Measurements from ENCODE around the gene PALD1.

PALD1 gene

DNA sequence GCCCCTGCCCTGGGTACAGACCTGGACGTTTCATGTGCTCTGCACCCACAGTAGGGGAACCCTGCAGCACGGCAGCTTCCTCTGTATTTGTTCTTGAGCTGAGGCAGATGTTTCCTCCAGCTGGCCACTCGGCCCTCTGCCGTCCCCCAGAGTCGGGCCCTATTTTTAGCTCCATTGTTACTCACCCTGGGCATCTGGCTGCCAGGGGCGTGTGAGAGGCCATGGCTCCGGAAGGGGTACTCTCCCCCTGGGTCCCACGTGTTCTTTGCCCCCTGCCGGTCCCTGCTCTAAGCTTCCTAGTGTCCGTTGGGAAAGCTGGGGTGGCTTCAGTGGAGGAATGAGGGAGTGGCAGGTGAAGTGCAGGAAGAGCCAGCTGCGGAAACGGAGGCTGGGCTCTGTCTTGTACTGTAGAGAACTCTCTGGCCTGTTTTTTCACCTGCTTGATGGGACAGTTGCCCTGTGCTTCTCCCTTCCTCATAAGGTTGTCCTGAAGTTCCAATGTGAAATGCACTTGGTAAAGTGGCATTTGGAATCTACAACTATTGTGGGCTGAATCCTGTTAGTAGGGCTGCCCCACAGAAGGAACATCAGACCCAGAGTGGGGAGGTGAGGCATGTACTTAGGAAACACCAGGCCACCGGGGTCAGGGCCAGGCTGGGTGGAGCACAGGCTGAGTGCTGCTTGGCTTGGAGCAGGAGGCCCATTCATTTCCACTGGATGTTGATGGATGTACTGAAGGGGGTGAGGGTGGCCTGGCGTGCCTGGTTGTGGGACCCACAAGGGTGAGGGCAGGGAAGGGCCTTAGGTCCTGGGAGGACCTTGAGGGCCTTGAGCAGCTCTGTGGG is 30.6 kb downstream of the PALD1 start:
- no peak for DNase-seq

DNA sequence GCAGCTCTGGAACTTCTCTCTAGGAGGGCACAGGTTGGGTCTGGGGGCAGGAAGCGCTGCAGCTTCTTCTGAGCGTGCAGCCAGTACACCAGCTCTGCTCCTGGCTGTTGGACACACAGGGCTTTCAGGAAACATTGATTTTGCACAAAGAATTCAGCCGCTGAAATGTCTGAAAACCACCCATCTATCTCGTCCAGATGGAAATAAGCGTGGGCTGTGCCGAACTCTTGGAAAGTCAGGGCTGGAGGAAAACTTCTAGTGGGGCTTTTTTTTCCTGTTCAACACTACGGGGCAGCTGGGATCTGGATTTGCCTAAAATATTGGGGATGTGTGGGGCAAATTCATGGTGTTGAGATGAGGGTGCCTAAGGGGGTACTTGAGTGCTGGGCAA is 31.2 kb downstream of the PALD1 start:
- no peak for DNase-seq

GRCh38 chr10:70510453-70510852 is 31.9 kb downstream of the PALD1 start:
- no peak for DNase-seq

- no peak for DNase-seq
These were observed 32.3 kb downstream of the PALD1 start for GRCh38 chr10:70510904-70511303.

DNA sequence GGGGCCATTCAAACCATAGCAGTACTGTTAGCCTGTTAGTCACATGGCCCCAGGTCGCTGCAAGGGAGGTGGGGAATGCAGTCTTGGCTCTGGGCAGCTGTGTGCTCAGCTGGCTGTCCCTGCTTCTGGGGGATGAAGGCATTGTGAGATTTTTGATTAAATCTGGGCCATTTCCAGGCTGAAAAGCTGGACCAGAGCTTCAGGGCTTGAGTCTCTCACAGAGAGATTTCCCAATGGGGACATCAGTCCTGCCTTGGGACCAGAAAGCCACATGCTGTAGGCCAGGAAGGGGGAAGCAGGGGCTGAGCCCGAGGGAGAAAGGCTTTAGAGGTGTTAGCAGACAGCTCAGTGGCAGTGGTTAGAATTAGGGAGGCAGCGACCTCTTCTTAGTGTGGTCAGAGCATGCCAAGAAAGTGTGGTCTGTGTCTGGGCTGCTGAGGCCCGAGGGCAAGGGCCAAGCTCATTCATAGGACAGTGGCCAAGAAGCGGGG is 33.6 kb downstream of the PALD1 start:
- no peak for DNase-seq

DNA sequence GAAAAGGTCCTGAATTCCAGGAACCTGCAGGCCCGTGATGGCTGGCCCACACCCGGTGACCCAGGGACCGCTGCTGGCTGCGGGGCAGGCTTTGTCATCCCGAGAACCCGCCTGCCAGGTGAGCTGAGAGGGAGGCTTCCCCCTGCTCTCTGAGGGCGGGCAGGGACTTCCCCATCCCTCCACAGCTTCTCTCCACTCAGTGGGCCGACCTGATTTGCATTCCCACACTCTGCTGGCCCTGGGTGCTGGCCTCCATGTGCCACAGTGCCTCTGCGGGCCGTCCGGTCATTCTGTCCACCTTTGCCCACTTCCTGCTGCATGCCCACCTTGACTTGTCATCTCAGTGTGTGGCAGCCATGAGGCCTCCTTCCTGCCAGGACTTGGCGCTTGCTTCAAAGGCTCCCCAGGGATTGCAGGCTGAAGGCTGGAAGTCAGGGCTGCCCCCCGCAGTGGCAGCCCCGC is 35.3 kb downstream of the PALD1 start:
- DNase-seq: no peak

DNA sequence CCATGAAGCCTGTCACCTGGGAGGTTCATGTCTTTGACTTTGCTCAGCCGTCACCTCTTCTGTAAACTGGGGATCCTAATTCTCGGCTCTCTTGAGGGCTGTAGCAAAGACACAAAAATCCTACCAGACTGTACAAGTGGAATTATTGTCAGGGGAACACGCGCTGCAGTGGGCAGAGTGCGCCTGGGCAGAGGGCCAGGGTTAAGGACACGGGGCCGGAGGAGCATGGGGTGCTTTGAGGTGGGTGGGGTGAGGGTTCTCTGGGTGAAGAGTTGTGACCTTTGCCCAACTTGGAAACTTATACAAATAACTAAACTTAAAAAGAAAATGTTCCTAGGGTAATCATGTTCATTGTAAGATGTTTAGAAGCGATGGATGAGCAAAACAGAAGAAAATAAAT is 36.0 kb downstream of the PALD1 start:
- DNase-seq: no peak

GRCh38 chr10:70515035-70515667 is 36.6 kb downstream of the PALD1 start:
- DNase-seq: no peak

DNA sequence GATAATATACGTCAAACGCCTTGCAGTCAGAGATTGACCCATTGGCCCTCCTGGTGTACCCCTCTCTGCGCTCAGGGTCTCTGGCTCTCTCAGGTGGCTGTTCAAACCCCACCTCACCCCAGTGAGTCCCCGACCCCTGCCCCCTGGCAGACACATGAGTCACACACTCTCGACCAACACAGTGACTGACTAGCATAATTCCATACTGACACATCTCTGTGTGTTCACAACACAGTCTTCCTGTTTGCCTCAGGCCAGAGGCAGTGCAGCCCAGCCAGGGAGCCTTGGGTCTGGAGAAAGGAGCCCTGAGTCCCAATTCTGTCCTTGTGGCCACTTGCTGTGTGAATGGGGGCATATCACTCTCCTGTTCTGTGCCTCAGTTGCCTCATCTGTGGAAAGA is 40.1 kb downstream of the PALD1 start:
- no peak for DNase-seq

DNA sequence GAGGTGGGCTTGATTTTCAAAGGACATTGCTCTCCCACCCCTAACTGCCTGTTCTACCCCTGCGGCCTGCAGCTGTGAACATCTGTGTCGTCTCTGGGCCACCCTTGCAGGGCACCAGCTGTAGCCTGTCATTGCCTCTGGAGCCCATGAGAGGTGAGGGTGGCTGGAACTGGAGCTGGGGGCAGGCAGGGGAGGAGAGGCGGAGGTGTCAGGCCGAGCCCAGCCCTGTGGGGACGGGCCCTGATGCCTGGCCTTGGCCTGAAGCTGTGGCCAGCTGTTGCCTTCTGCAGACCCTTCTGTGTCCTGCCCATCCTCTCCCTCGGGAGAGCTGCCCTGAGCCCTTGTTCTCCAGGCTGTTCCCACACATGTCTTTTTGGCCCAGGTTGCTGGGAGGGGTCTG is 44.5 kb downstream of the PALD1 start:
- DNase-seq: no peak

GRCh38 chr10:70523549-70523948 is 45.0 kb downstream of the PALD1 start:
- no peak for DNase-seq

GRCh38 chr10:70528314-70528713 is 49.7 kb downstream of the PALD1 start:
- DNase-seq: no peak

GRCh38 chr10:70528741-70529362 is 50.3 kb downstream of the PALD1 start:
- no peak for DNase-seq

DNA sequence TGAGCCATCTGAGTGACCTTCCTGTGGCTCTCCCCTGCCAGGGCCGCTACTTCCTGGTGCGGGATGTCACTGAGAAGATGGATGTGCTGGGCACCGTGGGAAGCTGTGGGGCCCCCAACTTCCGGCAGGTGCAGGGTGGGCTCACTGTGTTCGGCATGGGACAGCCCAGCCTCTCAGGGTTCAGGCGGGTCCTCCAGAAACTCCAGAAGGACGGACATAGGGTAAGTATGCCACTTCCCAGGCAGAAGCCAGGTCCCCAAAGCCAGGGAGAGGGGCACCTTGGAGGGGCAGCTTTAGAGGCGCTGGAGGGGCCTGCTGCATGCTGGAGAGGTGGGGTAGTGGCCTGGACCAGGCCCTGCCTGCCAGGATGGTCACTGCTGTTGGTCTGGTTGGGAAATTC is 51.3 kb downstream of the PALD1 start:
- no peak for DNase-seq

DNA sequence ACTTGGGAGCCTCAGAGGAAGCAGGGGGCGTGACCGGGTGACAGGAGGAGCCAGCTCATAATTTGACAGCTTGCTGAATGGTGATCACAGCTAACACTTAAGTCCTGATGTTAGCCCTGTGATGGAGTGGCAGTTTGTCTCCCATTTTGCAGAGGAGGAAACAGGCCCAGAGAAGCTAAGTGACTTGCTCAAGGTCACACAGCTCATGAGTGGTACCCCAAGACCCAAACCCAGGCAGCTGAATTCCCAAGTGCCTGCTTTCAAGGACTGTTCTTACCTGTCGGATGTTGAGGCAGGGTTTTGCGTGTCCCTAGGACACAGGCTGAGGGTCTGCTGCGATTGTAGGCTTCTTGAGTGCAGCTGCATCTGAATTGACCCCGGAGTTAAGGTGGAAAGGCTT is 51.7 kb downstream of the PALD1 start:
- no peak for DNase-seq

- no peak for DNase-seq
These were observed 54.1 kb downstream of the PALD1 start for GRCh38 chr10:70532554-70533188.

- no peak for DNase-seq
These were observed 54.6 kb downstream of the PALD1 start for GRCh38 chr10:70533189-70533558.

- no peak for DNase-seq
These were observed 55.7 kb downstream of the PALD1 start for GRCh38 chr10:70534281-70534680.

GRCh38 chr10:70535001-70535400 is 56.4 kb downstream of the PALD1 start:
- DNase-seq: no peak

GRCh38 chr10:70535451-70535850 is 56.9 kb downstream of the PALD1 start:
- DNase-seq: no peak

DNA sequence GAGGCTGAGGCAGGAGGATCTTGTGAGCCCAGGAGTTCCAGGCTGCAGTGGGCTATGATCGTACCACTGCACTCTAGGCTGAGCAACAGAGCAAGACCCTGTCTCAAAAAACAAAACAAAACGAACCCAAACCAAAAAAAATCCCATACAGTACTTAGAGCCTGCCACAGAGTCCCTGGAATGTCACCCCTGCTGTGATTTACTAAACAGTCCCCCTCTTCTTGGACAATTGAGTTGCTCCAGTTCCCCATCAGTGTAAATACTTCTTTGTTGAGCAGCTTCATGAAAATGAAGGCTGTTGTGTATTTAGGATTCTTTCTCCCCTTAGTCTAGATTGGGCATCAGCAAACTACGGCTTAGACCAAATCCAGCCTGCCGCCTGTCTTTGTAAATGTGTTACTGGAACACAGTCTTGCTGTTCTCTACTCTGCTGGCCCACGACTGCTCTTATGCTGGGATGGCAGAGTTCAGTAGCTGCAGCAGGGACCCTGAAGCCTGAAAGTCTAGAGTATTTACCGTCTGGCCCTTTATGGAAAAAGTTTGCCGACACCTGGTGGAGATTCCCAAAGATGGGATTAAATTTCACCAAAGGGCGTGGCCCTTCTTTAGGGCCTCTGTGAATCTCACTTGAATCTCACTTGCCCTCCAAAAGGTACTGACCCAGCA is 57.8 kb downstream of the PALD1 start:
- no peak for DNase-seq

DNA sequence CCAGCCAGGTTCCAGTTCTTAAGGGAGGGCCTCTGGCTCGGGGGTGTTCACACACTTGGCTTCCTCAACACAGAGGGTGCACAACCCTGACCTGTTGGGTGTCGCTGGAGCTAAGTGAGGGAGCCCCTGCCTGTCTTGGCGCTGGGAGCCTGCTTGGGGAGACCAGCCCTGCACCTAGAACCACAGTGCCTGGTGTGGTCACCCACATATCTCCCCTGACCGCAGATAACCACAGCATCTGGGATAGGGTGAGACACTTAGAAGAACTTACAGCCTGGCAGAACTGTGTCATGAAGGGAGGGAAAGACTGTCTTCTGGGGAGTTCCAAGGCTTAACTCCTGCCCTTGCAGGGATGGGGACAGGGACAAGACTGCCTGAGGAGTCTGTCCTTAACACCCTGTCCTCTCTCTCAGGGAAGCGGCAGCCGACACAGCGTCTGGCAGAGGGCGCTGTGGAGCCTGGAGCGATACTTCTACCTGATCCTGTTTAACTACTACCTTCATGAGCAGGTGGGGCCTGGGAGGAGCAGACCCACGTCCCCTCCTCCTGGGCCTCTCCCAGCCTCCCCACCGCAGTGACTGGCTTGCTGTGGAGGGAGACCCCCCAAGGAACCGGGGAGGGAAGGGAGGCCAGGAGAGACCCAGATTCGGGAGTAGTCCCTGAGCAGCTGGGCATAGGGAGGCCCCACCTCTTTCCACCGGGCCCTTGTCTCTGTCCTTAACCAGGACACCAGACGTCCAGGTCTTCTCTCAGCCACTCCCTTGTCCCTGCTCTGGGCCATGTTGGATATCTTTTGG is 59.0 kb downstream of the PALD1 start:
- no peak for DNase-seq

All from central memory CD4-positive, alpha-beta T cell (primary cell).